HepG2 (cell line): Measurements from ENCODE around the gene TASP1. TPM values are rescaled to one million over a fixed set of nuclear protein-coding genes. Genes with fewer than 3 reads are reported as not detected.

Source experiments
- ARNT2 ChIP-seq: sonication (generic); formaldehyde crosslinking; IDR thresholded peaks from 2 replicates; pipeline ENCODE4 v1.8.0; 2022; ENCODE audit warnings: mild to moderate bottlenecking, low read depth, missing genetic modification reagents, moderate library complexity
- ATF5 ChIP-seq: sonication (generic); formaldehyde crosslinking; IDR thresholded peaks from 2 replicates; pipeline ENCODE4 v1.4.0; 2020; ENCODE audit warnings: mild to moderate bottlenecking, low read depth, missing genetic modification reagents
- FOXA3 ChIP-seq: IDR thresholded peaks from 2 replicates; pipeline ENCODE4 v1.6.1; 2016; ENCODE audit warnings: missing genetic modification reagents, missing compliant biosample characterization
- GATAD2A ChIP-seq: IDR thresholded peaks from 2 replicates; pipeline ENCODE4 v1.6.1; 2016
- GPN1 ChIP-seq: sonication (generic); formaldehyde crosslinking; IDR thresholded peaks from 2 replicates; pipeline ENCODE4 v1.5.1; 2020; ENCODE audit warnings: missing genetic modification reagents, borderline replicate concordance
- HMGA1 ChIP-seq: sonication (generic); formaldehyde crosslinking; conservative IDR thresholded peaks from 2 replicates; pipeline ENCODE4 v1.4.0; 2020; ENCODE audit warnings: missing genetic modification reagents
- JUNB ChIP-seq: sonication (generic); formaldehyde crosslinking; IDR thresholded peaks from 2 replicates; pipeline ENCODE4 v1.8.0; 2022; ENCODE audit warnings: missing genetic modification reagents, mild to moderate bottlenecking, borderline replicate concordance
- MEF2D ChIP-seq: sonication (generic); formaldehyde crosslinking; IDR thresholded peaks from 2 replicates; pipeline ENCODE4 v1.5.1; 2020; ENCODE audit warnings: mild to moderate bottlenecking, missing genetic modification reagents
- NR2F6 ChIP-seq, 2 experiments: IDR thresholded peaks; 2 replicates each; pipeline ENCODE4 v1.6.1; 2016; ENCODE audit warnings: antibody characterized with exemption in 1 of 2, mild to moderate bottlenecking in 1 of 2
- ZBTB3 ChIP-seq: sonication (generic); formaldehyde crosslinking; IDR thresholded peaks from 2 replicates; pipeline ENCODE4 v1.4.0; 2020; ENCODE audit warnings: low read depth, mild to moderate bottlenecking, moderate library complexity, missing genetic modification reagents, borderline replicate concordance
- ZNF180 ChIP-seq: sonication (generic); formaldehyde crosslinking; IDR thresholded peaks from 2 replicates; pipeline ENCODE4 v1.4.0; 2020; ENCODE audit warnings: low read depth, missing genetic modification reagents, borderline replicate concordance
- ZNF567 ChIP-seq: sonication (generic); formaldehyde crosslinking; IDR thresholded peaks from 2 replicates; pipeline ENCODE4 v1.8.1; 2023; ENCODE audit warnings: mild to moderate bottlenecking, missing genetic modification reagents, borderline replicate concordance
- polyA plus RNA-seq, 8 experiments: library from polyadenylated mRNA; depleted of rRNA in 3 of 8; stranded (reverse) in 7 of 8; unstranded in 1 of 8; fragments of >200 nt; fragmentation: Illumina TruSeq in 4 of 8; extraction: Trizol in 4 of 8; gene quantifications; 2 replicates each; pipeline versions ENCODE4 v1.2.1 to v1.2.3, GENCODE V29; 2011 to 2016; ENCODE audit warnings: low read depth in 4 of 8, missing spikeins in 1 of 8, mixed read lengths in 1 of 8; ENCODE audit not compliant: insufficient read depth in 1 of 8
- total RNA-seq, 5 experiments: library from RNA; depleted of rRNA; stranded (reverse); fragments of >200 nt; fragmentation: Illumina TruSeq; extraction: Trizol; gene quantifications; 2 replicates each; pipeline ENCODE4 v1.2.3, GENCODE V29; 2016; ENCODE audit warnings: low read depth in 1 of 5
- TF ChIP-seq, protein P1 (sequence below): sonication (generic); formaldehyde crosslinking; IDR thresholded peaks from 2 replicates; pipeline ENCODE4 v1.4.0; 2020; ENCODE audit warnings: missing genetic modification reagents
- TF ChIP-seq, protein P2 (sequence below): sonication (generic); formaldehyde crosslinking; conservative IDR thresholded peaks from 2 replicates; pipeline ENCODE4 v1.4.0; 2020; ENCODE audit warnings: missing genetic modification reagents
- TF ChIP-seq, protein P3 (sequence below): sonication (generic); formaldehyde crosslinking; IDR thresholded peaks from 2 replicates; pipeline ENCODE4 v1.4.0; 2020; ENCODE audit warnings: missing genetic modification reagents
- TF ChIP-seq, protein P4 (sequence below): sonication (generic); formaldehyde crosslinking; IDR thresholded peaks from 2 replicates; pipeline ENCODE4 v1.4.0; 2020; ENCODE audit warnings: missing genetic modification reagents
- TF ChIP-seq, protein P5 (sequence below): sonication (generic); formaldehyde crosslinking; IDR thresholded peaks from 2 replicates; pipeline ENCODE4 v1.5.1; 2020; ENCODE audit warnings: mild to moderate bottlenecking, missing genetic modification reagents, borderline replicate concordance

TASP1 gene
- total and polyA plus RNA-seq, 2 of the 13 experiments (the other 11 are each of a cell fraction or from before 2014, with no cell fraction given), result 10.0 to 25.2 TPM

DNA sequence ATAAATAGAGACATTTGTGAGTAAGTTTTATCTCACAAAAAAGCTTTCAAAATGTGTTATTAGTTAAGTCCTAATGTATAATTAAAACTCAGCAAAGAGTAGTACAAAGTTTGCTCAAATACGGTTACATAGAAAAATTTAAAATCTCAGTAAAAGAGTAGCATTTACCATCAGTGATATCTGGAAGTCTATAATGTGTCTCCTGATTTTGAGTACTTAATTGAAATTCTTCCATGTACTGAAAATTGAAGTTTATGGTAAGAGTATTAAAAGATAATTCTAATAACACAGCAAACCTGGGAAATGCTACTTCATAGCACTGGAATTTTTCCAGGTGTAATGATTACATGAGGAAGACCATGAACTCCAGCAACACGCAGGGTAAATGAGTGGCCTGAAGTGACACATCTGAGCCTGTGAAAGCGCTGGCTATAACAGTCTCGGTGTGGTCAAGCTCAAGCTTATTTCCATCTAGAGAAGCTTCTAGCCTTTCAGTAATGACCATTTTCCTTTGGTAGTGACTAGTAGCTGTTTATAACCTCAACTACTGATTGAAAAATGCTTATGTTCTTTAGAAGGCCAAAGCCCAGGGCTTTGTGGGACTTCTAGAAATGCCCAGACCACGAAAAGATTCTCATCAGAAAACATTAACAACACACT lies 214.4 kb downstream of the TASP1 start (continued):
- TF ChIP-seq, protein P1, sequence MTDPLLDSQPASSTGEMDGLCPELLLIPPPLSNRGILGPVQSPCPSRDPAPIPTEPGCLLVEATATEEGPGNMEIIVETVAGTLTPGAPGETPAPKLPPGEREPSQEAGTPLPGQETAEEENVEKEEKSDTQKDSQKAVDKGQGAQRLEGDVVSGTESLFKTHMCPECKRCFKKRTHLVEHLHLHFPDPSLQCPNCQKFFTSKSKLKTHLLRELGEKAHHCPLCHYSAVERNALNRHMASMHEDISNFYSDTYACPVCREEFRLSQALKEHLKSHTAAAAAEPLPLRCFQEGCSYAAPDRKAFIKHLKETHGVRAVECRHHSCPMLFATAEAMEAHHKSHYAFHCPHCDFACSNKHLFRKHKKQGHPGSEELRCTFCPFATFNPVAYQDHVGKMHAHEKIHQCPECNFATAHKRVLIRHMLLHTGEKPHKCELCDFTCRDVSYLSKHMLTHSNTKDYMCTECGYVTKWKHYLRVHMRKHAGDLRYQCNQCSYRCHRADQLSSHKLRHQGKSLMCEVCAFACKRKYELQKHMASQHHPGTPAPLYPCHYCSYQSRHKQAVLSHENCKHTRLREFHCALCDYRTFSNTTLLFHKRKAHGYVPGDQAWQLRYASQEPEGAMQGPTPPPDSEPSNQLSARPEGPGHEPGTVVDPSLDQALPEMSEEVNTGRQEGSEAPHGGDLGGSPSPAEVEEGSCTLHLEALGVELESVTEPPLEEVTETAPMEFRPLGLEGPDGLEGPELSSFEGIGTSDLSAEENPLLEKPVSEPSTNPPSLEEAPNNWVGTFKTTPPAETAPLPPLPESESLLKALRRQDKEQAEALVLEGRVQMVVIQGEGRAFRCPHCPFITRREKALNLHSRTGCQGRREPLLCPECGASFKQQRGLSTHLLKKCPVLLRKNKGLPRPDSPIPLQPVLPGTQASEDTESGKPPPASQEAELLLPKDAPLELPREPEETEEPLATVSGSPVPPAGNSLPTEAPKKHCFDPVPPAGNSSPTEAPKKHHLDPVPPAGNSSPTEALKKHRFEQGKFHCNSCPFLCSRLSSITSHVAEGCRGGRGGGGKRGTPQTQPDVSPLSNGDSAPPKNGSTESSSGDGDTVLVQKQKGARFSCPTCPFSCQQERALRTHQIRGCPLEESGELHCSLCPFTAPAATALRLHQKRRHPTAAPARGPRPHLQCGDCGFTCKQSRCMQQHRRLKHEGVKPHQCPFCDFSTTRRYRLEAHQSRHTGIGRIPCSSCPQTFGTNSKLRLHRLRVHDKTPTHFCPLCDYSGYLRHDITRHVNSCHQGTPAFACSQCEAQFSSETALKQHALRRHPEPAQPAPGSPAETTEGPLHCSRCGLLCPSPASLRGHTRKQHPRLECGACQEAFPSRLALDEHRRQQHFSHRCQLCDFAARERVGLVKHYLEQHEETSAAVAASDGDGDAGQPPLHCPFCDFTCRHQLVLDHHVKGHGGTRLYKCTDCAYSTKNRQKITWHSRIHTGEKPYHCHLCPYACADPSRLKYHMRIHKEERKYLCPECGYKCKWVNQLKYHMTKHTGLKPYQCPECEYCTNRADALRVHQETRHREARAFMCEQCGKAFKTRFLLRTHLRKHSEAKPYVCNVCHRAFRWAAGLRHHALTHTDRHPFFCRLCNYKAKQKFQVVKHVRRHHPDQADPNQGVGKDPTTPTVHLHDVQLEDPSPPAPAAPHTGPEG (CRISPR knock-in tag), result no peak
- no peak; the same call in 1 of the 2 replicates for TF ChIP-seq FOXA3 (CRISPR knock-in tag)
- no peak for TF ChIP-seq HMGA1 (CRISPR knock-in tag)
- TF ChIP-seq, protein P2, sequence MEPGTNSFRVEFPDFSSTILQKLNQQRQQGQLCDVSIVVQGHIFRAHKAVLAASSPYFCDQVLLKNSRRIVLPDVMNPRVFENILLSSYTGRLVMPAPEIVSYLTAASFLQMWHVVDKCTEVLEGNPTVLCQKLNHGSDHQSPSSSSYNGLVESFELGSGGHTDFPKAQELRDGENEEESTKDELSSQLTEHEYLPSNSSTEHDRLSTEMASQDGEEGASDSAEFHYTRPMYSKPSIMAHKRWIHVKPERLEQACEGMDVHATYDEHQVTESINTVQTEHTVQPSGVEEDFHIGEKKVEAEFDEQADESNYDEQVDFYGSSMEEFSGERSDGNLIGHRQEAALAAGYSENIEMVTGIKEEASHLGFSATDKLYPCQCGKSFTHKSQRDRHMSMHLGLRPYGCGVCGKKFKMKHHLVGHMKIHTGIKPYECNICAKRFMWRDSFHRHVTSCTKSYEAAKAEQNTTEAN, result no peak
- TF ChIP-seq, protein P3, sequence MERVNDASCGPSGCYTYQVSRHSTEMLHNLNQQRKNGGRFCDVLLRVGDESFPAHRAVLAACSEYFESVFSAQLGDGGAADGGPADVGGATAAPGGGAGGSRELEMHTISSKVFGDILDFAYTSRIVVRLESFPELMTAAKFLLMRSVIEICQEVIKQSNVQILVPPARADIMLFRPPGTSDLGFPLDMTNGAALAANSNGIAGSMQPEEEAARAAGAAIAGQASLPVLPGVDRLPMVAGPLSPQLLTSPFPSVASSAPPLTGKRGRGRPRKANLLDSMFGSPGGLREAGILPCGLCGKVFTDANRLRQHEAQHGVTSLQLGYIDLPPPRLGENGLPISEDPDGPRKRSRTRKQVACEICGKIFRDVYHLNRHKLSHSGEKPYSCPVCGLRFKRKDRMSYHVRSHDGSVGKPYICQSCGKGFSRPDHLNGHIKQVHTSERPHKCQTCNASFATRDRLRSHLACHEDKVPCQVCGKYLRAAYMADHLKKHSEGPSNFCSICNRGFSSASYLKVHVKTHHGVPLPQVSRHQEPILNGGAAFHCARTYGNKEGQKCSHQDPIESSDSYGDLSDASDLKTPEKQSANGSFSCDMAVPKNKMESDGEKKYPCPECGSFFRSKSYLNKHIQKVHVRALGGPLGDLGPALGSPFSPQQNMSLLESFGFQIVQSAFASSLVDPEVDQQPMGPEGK (CRISPR knock-in tag), result no peak
- TF ChIP-seq MEF2D, result no peak; the same call in 1 of the 2 replicates
- TF ChIP-seq GPN1 (CRISPR knock-in tag), result no peak
- no peak for TF ChIP-seq ARNT2 (CRISPR knock-in tag)
- TF ChIP-seq, protein P4, sequence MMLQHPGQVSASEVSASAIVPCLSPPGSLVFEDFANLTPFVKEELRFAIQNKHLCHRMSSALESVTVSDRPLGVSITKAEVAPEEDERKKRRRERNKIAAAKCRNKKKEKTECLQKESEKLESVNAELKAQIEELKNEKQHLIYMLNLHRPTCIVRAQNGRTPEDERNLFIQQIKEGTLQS (CRISPR knock-in tag), result no peak
- TF ChIP-seq, protein P5, sequence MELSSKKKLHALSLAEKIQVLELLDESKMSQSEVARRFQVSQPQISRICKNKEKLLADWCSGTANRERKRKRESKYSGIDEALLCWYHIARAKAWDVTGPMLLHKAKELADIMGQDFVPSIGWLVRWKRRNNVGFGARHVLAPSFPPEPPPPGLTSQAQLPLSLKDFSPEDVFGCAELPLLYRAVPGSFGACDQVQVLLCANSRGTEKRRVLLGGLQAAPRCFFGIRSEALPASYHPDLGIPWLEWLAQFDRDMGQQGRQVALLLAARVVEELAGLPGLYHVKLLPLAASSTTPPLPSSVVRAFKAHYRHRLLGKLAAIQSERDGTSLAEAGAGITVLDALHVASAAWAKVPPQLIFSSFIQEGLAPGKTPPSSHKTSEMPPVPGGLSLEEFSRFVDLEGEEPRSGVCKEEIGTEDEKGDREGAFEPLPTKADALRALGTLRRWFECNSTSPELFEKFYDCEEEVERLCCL (CRISPR knock-in tag), result no peak
- peak; percentile 60; the same call in 1 of the 2 replicates for TF ChIP-seq ZBTB3 (CRISPR knock-in tag)
- no peak for TF ChIP-seq JUNB (CRISPR knock-in tag)
- TF ChIP-seq ATF5 (CRISPR knock-in tag), result no peak
- TF ChIP-seq GATAD2A (CRISPR knock-in tag), result peak; percentile 59
- TF ChIP-seq ZNF567 (CRISPR knock-in tag), result no peak
- no peak; the same call in 1 of the 2 replicates for TF ChIP-seq NR2F6 (IDR thresholded peaks at IDR 0.05)
- TF ChIP-seq NR2F6 (CRISPR knock-in tag; IDR thresholded peaks at IDR 0.05), result peak; percentile 59; the same call in 1 of the 2 replicates
- no peak for TF ChIP-seq ZNF180
